T-helper 17 cell (primary cell): ENCODE measurements around the gene RAB14. TPM values are rescaled to one million over a fixed set of nuclear protein-coding genes. Genes with fewer than 3 reads are reported as not detected.
"Not testable (repeated sequence)": the region's sequence is repeated elsewhere in the genome, so short reads cannot be mapped to it uniquely, and the experiment has no call there.

Experiments
- ATAC-seq: fragments of 150-1000 bp; cut with Tn5 transposase; 2 replicates; pipeline ENCODE4 v1.10.0; 2021; ENCODE audit warnings: mild to moderate bottlenecking, moderate library complexity
- DNase-seq, 3 donors: peaks; one replicate each; pipeline versions ENCODE4 v3.0.0 to v3.0.0-alpha.2; 2020 to 2021
- H3K9me3 ChIP-seq: one replicate; pipeline ENCODE4 v1.7.0; 2013; ENCODE audit warnings: low read length, mild to moderate bottlenecking; ENCODE audit not compliant: control insufficient read depth, poor library complexity, severe bottlenecking
- H3K27ac Mint-ChIP-seq: one replicate; pipeline ENCODE4 v1.8.0; 2022; ENCODE audit warnings: mild to moderate bottlenecking, moderate library complexity, mixed read lengths
- H3K27me3 Mint-ChIP-seq: one replicate; pipeline ENCODE4 v1.8.0; 2022; ENCODE audit warnings: mixed read lengths
- H3K36me3 Mint-ChIP-seq: one replicate; pipeline ENCODE4 v1.8.0; 2022; ENCODE audit warnings: low read depth, mixed read lengths
- H3K4me1 Mint-ChIP-seq: one replicate; pipeline ENCODE4 v1.8.0; 2022; ENCODE audit warnings: mild to moderate bottlenecking, mixed read lengths
- H3K4me3 Mint-ChIP-seq: one replicate; pipeline ENCODE4 v1.8.0; 2022; ENCODE audit warnings: mild to moderate bottlenecking, moderate library complexity, mixed read lengths
- total RNA-seq, 4 donors: library from RNA in 2 of 4; stranded (reverse) in 2 of 4; gene quantifications; one replicate each; pipeline ENCODE4 v1.2.3 and lab custom pipeline; 2022 to 2026

RAB14 gene
- total RNA-seq, 2 donors from 2014 or later = 42.1 to 49.8 TPM

DNA sequence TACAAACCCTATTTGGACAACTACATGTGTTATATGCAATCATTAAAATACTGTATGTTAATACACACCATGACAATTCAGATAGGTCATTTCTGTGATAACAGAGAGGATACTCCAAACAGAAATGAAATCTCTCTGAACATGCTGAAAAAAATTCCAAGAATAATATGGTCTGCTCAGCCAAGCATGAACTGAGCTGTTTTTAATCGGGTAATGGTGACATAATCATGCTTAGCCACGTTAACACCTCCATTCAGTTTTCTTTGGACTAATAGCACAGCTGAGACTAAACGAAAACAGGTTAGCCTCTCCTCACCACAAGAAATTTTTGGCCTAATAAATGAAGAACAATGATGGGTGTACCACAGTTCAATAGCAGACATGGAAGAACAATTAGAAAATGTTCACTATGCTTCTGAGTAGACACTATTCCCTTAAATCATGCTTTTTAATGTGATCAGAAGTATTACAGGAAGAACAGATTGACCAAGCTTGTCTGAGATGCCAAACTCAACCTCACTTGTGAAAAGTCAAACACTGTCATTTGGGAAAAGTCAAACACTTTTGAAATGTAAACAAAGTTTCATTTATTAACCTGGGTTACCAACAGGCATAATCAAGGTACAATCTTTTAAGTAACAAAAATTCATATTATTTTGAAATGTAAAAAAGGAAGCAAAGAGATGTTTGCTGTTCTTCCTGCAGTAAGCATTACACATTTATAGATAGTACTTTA is 19.4 kb downstream of the RAB14 start:
- H3K27me3 Mint-ChIP-seq = no peaks in the 10 kb centered on the region
- H3K9me3 ChIP-seq = no peaks in the 10 kb centered on the region
- DNase-seq = no peak
- H3K36me3 Mint-ChIP-seq = peaks cover 2% of the 10 kb centered on the region
- H3K4me3 Mint-ChIP-seq = peak overlapping the region; percentile 31
- peaks cover 27% of the 10 kb centered on the region for H3K4me1 Mint-ChIP-seq
- no peak for ATAC-seq
- H3K27ac Mint-ChIP-seq = peak overlapping the region; percentile 88

GRCh38 chr9:121179930-121180681 is 21.6 kb downstream of the RAB14 start:
- no peak overlapping the region for H3K4me3 Mint-ChIP-seq
- peaks cover 12% of the 10 kb centered on the region for H3K4me1 Mint-ChIP-seq
- H3K36me3 Mint-ChIP-seq = no peaks in the 10 kb centered on the region
- H3K27me3 Mint-ChIP-seq = no peaks in the 10 kb centered on the region
- ATAC-seq (no peak), DNase-seq (no peak)
- no peaks in the 10 kb centered on the region for H3K9me3 ChIP-seq
- H3K27ac Mint-ChIP-seq = peak overlapping the region; percentile 76

- peaks cover 12% of the 10 kb centered on the region for H3K4me1 Mint-ChIP-seq
- not testable (repeated sequence) for H3K27me3 Mint-ChIP-seq, ATAC-seq, H3K36me3 Mint-ChIP-seq, DNase-seq, H3K4me3 Mint-ChIP-seq, H3K9me3 ChIP-seq
- peak overlapping the region; percentile 76 for H3K27ac Mint-ChIP-seq
Measured at GRCh38 chr9:121179373-121179721, 22.3 kb downstream of the RAB14 start.

DNA sequence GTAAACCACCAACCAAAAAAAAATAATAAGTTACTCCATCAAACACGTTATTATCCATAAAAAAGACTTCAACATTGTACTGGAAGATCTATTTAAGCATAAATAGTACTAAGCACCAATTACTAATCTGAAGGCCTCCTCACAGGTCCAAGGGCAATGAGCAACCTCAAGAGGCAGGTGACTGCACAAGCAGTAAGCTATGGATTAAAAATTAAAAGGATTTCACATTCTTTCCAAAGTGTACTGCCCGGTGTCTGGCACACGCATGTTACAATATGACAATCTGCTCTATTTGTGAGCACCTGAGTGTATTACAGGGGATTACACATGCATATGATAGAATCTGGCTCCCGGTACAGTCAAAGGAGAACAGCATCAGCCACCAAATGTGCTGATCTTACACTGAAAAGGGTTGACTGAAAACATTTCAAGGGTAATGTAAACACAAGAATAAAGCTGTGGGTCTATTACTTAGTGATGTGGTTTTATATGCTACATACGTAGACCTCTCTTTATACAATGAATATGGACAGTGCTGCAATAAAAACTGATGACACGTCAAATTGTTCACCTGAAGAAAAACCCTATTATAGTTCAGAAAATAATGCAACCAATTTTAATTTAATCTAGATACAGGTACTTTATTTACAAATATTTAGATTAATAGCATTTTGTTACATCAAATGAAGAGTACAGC is 22.8 kb downstream of the RAB14 start:
- DNase-seq = no peak
- H3K4me1 Mint-ChIP-seq = peaks cover 15% of the 10 kb centered on the region
- H3K4me3 Mint-ChIP-seq = no peak overlapping the region
- ATAC-seq = no peak
- no peaks in the 10 kb centered on the region for H3K9me3 ChIP-seq
- H3K36me3 Mint-ChIP-seq = peaks cover 7% of the 10 kb centered on the region
- no peaks in the 10 kb centered on the region for H3K27me3 Mint-ChIP-seq
- peak overlapping the region; percentile 76 for H3K27ac Mint-ChIP-seq

DNA sequence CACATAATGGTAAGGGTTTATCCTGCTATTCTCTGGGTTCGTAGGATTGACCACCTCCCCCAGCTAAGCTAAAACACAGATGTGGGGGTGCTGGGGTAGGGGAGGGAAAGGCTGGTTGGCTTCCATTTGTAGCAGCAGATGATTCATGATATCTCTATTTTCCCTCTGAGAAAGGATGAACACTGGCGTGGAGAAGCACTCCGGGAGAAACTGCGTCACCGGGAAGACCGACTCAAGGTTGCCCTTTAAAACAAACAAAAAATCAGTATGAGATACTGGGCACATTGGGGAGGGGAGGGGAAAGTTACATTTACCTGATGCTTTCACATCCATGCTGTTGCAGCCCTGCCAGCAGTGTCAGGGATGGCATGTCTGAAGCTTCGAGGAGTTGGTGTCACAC is 28.2 kb downstream of the RAB14 start:
- DNase-seq = no peak
- Mint-ChIP-seq H3K27me3 (no peaks in the 10 kb centered on the region), H3K27ac (peak overlapping the region; percentile 74), H3K4me3 (no peak overlapping the region), H3K4me1 (peaks cover 12% of the 10 kb centered on the region), H3K36me3 (peaks cover 11% of the 10 kb centered on the region)
- no peaks in the 10 kb centered on the region for H3K9me3 ChIP-seq
- no peak for ATAC-seq

DNA sequence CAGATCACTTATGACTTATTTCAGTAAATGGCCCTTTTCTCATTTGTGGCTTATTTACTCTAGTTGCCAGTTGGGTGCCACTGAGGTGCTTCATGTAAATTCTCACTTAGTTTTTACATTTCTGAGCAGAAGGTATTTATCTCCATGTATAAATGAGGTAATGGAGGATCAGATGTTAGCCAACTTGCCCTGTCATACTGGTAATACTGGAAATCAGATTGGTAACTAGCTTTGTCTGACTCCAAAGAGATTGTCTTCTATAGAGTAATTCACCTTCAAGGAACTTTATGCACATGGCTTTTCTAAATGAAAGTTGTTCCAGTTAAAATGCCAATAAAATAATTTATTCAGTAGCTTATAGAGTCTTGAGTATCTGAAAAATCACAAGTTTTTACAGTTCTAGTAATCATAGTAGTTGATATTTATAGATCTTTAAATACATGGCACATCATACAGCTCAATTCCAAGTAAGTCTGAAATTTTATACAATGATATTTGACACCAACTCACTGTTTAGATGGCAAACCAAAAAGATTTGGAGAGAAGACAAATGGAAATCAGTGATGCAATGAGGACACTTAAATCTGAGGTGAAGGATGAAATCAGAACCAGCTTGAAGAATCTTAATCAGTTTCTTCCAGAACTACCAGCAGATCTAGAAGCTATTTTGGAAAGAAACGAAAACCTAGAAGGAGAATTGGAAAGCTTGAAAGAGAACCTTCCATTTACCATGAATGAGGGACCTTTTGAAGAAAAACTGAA is 28.8 kb downstream of the RAB14 start:
- H3K27ac Mint-ChIP-seq = peak overlapping the region; percentile 21
- no peak overlapping the region for H3K4me3 Mint-ChIP-seq
- ATAC-seq (no peak), DNase-seq (no peak)
- no peaks in the 10 kb centered on the region for H3K9me3 ChIP-seq
- peaks cover 13% of the 10 kb centered on the region for H3K36me3 Mint-ChIP-seq
- H3K27me3 Mint-ChIP-seq = no peaks in the 10 kb centered on the region
- peaks cover 16% of the 10 kb centered on the region for H3K4me1 Mint-ChIP-seq

GRCh38 chr9:121171236-121171635 is 30.4 kb downstream of the RAB14 start:
- H3K9me3 ChIP-seq = no peaks in the 10 kb centered on the region
- Mint-ChIP-seq H3K4me1 (peaks cover 19% of the 10 kb centered on the region), H3K36me3 (peaks cover 16% of the 10 kb centered on the region), H3K27me3 (no peaks in the 10 kb centered on the region), H3K27ac (peak overlapping the region; percentile 8), H3K4me3 (no peak overlapping the region)
- DNase-seq = no peak
- no peak for ATAC-seq

DNA sequence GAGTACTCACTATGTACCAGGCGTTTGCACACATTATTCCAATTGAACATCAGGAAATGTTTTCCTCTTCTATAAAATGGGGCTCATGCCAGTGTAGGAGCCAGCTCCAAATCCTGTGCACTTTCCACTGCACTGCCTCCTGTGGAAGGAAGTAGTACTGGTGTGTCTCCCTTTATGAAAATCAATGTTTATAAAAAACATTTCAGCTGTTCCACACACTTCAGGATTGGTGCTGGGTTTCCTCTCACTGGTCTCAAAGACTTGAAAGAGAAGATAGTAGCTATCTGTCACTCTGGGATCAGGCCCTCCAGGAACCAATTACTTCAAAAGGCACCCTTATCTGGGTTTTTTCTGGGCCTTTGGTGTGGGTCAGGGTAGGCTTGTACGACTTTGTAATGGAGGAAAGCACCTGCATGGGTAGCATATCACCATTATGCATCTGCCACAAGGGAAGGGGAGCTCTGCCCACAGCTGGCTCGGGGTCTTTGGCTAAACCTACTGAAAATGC is 32.5 kb downstream of the RAB14 start:
- Mint-ChIP-seq H3K4me3 (no peak overlapping the region), H3K4me1 (peaks cover 15% of the 10 kb centered on the region), H3K36me3 (peaks cover 13% of the 10 kb centered on the region), H3K27ac (peak overlapping the region; percentile 86), H3K27me3 (no peaks in the 10 kb centered on the region)
- ATAC-seq (peak; percentile 84), DNase-seq (no peak)
- no peaks in the 10 kb centered on the region for H3K9me3 ChIP-seq

DNA sequence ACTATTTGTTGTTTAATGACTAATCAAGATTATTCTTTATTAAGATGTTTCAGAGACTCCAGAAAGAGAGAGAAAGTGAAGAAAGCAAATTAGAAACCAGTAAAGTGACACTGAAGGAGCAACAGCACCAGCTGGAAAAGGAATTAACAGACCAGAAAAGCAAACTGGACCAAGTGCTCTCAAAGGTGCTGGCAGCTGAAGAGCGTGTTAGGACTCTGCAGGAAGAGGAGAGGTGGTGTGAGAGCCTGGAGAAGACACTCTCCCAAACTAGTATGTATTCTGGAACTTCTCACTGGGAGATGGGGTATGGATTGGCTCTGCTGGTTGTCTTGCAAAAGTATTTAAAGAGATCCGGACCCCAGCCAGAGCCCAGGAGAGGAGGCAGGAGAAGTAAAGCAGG is 33.6 kb downstream of the RAB14 start:
- peaks cover 12% of the 10 kb centered on the region for H3K4me1 Mint-ChIP-seq
- no peaks in the 10 kb centered on the region for H3K27me3 Mint-ChIP-seq
- H3K36me3 Mint-ChIP-seq = peaks cover 5% of the 10 kb centered on the region
- ATAC-seq (no peak), DNase-seq (no peak)
- H3K4me3 Mint-ChIP-seq = no peak overlapping the region
- peak overlapping the region; percentile 86 for H3K27ac Mint-ChIP-seq
- H3K9me3 ChIP-seq = no peaks in the 10 kb centered on the region

DNA sequence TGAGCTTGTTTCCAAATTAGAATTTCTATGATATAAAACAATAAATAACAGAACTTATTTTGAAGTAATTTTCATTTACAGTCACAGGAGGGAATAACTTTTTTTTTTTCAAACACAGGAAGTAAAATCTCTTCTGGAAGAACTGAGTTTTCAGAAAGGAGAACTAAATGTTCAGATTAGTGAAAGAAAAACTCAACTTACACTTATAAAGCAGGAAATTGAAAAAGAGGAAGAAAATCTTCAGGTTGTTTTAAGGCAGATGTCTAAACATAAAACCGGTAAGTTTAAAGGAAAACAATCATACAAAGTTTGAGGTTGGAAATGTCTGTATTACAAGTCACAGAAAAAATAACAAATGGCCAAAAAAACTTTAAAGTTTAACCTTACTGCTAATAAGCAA is 41.6 kb downstream of the RAB14 start:
- H3K27me3 Mint-ChIP-seq = no peaks in the 10 kb centered on the region
- no peak overlapping the region for H3K27ac Mint-ChIP-seq
- H3K4me1 Mint-ChIP-seq = no peaks in the 10 kb centered on the region
- no peaks in the 10 kb centered on the region for H3K9me3 ChIP-seq
- ATAC-seq = no peak
- peaks cover 10% of the 10 kb centered on the region for H3K36me3 Mint-ChIP-seq
- DNase-seq = no peak
- H3K4me3 Mint-ChIP-seq = no peak overlapping the region

- Mint-ChIP-seq H3K27ac (no peak overlapping the region), H3K27me3 (no peaks in the 10 kb centered on the region), H3K4me3 (no peak overlapping the region), H3K4me1 (peaks cover 8% of the 10 kb centered on the region), H3K36me3 (peaks cover 21% of the 10 kb centered on the region)
- no peak for ATAC-seq
- H3K9me3 ChIP-seq = no peaks in the 10 kb centered on the region
- DNase-seq = no peak
Measured at GRCh38 chr9:121157939-121158338, 43.7 kb downstream of the RAB14 start.

DNA sequence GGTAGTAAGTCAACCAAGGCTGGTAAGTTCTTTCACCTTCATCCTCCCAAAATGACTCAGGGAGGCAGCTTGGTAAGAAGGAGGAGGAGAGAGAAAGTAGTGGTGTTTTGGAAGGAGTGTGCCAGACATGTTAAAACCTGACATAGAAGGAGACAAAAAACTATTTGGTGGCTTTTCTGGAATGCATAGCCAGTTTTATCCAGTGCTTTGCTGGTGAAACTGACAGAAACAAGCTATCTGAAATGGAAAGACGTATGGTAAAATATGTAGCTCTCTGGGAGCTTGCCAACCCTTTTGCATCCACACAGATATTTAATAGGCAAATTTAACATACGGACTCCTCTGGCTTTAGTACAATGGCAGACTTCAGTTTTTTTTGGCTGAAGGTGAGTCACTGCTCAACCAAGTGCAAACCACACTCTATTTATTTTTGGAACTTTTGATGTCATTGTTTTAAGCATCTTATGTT is 45.4 kb downstream of the RAB14 start:
- Mint-ChIP-seq H3K27me3 (no peaks in the 10 kb centered on the region), H3K27ac (no peak overlapping the region), H3K36me3 (peaks cover 24% of the 10 kb centered on the region), H3K4me1 (peaks cover 18% of the 10 kb centered on the region), H3K4me3 (no peak overlapping the region)
- ATAC-seq (peak; percentile 52), DNase-seq (no peak)
- no peaks in the 10 kb centered on the region for H3K9me3 ChIP-seq
